GM12864 (cell line): ENCODE data around the gene MAD1L1.
A peak's percentile ranks its signal among the peaks of the same experiment; 100 is the strongest.

ENCODE experiments used
- DNase-seq: peaks from one replicate; pipeline ENCODE4 v3.0.0-alpha.2; 2011; ENCODE audit warnings: low read depth
- H3K4me3 ChIP-seq: 2 replicates; pipeline ENCODE4 v1.5.1; 2011; ENCODE audit warnings: mild to moderate bottlenecking, low read depth, low read length, control low read depth
- TF ChIP-seq, protein P1 (sequence below): IDR thresholded peaks from 2 replicates; pipeline ENCODE4 v1.5.1; 2011; ENCODE audit warnings: low read depth, mild to moderate bottlenecking, moderate library complexity, low read length, control low read depth, inconsistent platforms; ENCODE audit errors: missing control alignments

MAD1L1 gene

DNA sequence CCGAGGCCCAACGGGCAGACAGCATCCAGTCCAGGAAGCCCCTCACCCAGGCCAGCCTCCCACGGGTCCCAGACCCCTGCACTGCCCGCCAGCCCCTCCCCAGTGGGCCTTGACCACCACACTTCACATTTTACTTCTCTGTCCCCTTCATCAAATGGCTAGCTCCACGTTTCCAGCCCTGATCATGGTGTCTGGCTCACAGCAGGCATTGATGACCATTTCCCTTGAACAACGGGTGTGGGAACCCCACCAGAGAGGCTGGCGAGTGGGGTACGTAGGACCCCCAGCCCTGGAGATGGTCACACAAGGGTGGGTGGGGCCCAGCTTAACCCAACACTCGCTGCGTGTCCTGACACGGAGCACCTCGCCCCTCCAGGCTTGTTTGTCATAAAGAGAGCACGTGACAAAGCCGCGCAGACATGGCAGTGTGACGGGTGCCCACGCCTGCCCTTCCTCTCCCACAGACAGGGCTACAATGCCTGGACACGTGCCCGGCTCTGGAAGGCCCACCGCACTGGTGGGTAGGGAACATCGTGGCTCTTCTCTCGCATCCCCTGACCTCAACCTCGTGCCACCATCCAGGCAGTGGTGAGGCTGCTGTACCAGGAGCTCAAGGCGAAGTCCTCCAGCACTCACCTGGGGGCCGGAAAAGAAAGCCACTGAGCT lies 267.7 kb downstream of the MAD1L1 start:
- H3K4me3 ChIP-seq = no peak overlapping the region
- TF ChIP-seq, protein P1, sequence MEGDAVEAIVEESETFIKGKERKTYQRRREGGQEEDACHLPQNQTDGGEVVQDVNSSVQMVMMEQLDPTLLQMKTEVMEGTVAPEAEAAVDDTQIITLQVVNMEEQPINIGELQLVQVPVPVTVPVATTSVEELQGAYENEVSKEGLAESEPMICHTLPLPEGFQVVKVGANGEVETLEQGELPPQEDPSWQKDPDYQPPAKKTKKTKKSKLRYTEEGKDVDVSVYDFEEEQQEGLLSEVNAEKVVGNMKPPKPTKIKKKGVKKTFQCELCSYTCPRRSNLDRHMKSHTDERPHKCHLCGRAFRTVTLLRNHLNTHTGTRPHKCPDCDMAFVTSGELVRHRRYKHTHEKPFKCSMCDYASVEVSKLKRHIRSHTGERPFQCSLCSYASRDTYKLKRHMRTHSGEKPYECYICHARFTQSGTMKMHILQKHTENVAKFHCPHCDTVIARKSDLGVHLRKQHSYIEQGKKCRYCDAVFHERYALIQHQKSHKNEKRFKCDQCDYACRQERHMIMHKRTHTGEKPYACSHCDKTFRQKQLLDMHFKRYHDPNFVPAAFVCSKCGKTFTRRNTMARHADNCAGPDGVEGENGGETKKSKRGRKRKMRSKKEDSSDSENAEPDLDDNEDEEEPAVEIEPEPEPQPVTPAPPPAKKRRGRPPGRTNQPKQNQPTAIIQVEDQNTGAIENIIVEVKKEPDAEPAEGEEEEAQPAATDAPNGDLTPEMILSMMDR = no peak
- DNase-seq = no peak

DNA sequence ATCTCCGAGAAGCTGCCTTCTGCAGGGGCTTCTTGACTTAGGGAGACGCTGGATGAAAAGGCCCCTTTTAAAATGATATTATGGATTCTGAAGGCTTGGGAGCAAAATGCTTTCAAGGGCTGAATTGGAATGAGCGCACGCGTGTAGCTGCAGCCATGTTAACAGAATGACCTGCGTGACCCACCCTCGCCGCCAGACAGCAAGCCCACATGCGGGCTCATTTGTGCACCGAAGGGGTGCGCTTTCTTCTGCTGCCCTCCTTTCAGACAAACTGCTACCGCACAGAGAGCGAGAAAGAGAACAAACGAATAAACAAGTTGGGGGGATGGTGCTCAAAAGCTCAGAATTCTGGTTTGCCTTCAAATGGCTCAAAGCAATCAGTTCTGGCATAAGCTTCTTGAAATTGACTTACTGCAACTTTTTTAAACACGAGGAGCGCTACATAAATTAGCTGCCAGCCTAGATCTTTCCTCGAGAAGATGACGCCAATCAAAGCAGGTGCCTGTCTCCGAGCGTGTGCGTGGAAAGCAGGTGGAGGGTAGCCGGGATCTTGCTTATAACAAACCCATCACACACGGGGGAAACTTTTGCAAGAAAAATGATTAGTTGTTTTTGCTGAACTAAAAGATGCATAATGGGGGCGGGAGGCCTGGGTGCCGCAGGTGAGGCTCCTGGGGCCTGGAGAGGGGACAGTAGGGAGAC lies 268.4 kb downstream of the MAD1L1 start:
- DNase-seq = no peak
- TF ChIP-seq, protein P1 = no peak
- H3K4me3 ChIP-seq = no peak overlapping the region

DNA sequence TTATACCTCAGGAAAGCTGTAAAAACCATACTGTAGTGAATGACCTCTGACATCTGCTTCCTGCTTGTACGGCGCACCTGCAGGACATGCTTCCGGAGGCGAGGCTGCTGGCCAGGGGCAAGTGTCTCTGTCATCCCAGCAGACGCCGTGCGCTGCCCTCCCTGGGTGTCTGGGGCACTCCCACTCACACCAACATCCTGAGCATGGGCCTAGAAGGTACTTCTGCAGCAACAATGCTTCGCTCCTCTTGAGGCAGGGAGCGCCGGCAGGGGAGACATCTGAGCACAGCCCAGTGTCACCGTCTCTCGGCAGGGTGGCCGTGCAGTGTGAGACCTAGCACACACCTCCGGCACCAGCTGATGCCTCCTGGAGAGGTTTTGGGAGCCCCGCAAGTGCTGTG lies 269.2 kb downstream of the MAD1L1 start:
- H3K4me3 ChIP-seq = no peak overlapping the region
- no peak for DNase-seq
- TF ChIP-seq, protein P1 = no peak

DNA sequence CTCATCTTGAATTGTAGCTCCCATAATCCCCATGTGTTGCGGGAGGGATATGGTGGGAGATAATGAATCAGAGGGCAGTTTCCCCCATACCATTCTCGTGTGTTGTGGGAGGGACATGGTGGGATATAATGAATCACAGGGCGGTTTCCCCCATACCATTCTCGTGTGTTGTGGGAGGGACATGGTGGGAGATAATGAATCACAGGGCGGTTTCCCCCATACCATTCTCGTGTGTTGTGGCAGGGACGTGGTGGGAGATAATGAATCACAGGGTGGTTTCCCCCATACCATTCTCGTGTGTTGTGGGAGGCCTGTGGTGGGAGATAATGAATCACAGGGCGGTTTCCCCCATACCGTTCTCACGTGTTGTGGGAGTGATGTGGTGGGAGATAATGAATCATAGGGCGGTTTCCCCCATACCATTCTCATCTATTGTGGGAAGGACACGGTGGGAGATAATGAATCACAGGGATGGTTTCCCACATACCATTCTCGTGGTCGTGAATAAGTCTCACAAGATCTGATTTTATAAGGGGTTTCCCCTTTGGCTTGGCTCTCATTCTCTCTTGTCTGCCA lies 271.0 kb downstream of the MAD1L1 start:
- TF ChIP-seq, protein P1 = no peak
- peak; percentile 31 for DNase-seq
- H3K4me3 ChIP-seq = no peak overlapping the region

DNA sequence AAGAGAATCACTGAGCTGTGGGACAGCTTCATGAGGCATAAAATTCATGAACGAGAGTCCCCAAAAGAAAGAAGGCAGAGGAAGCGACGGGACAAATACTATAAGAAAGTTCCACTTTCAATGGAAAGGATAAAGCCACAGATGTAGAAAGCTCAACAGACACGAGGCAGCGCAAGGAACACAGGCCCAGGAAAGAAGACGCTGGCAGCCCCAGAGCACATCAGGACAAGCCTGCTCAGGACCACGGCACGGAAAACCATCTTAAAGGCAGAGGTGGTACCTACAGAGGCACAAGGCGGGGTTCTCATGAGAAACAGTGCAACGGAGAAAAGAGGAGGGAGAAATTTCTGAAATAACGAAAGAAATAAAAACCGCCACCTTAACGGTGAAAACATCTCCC lies 273.4 kb downstream of the MAD1L1 start:
- TF ChIP-seq, protein P1 = no peak
- no peak overlapping the region for H3K4me3 ChIP-seq
- DNase-seq = no peak

DNA sequence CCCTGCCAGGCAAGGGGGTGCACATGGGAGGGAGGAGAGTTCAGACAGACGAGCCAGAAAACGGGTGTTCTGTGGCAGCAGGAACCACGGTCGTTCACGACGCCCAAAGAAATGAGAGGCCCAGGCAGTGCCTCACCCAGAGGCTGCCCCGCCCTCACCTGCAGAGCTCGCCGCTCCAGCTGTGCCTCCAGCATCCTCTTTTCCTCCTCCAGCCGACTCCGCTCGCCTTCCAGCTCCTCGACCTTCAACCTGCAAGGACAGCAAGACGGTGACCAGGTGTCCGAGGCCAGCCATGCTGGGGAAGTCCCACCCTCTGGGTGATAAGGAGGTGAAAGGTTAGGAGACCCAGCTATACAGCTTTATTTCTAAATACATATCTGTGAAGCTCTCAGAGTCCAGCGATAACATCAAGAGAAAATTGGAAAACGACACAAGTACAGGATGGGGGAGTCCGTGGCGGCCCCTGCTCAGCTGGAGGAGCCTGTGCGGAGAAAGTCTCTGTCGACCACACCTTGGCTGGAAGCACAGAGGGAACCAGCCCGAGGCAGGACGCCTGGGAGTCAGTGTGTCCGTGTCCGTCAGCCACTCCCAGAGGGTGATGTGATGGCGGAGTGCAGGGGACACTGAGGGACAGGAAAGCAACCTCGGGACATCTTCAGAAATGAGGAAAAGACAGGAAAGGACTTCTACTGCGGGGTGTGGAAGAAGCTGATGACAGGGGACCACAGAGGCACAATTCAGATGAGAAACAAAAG lies 275.1 kb downstream of the MAD1L1 start:
- DNase-seq = no peak
- TF ChIP-seq, protein P1 = no peak
- no peak overlapping the region for H3K4me3 ChIP-seq
